HG03354 (cell line): ENCODE measurements around the gene DDA1.
A peak's percentile ranks its signal among the peaks of the same experiment; 100 is the strongest.

ENCODE experiments used
- ATAC-seq: cut with Tn5 transposase; IDR thresholded peaks from one replicate; pipeline ENCODE4 v1.9.1; 2021; ENCODE audit warnings: mild to moderate bottlenecking; ENCODE audit not compliant: unreplicated experiment, poor library complexity, severe bottlenecking

Gene DDA1

GRCh38 chr19:17370026-17370587 lies 60.7 kb downstream of the DDA1 start:
- peak; percentile 82 for ATAC-seq
